ENCODE measurements around the gene FCN1. TPM values are rescaled to one million over a fixed set of nuclear protein-coding genes. Genes with fewer than 3 reads are reported as not detected.

Gene FCN1
- total and polyA plus RNA-seq, 2 donors (not counting 1 experiment from before 2014, with no cell fraction given) = not detected

DNA sequence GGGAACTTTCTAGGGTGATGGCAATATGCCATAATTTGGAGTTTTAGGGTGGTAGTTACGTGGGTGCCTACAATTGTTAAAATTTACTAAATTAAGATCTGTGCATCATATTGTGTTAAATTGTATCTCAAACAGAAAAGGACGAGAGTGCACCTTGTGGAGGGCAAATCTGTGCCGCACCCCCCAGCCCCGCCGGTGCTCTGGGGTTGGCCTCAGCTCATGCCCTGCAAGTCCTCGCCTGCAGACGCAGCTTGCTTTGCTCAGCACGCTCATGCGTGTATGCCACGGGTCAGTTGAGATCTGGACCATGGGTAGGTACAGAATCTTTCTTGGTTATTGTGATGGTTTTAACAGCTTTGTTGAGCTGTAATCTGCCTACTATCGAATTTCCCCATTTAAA, 33.7 kb upstream of the FCN1 start:
- Histone ChIP-seq H3K9ac (ENCODE audit: insufficient read depth, low read length) (no peak overlapping the region), H3K79me2 (ENCODE audit: control insufficient read depth, insufficient read depth, low read length) (no peaks in the 10 kb centered on the region), H3K9me3 (ENCODE audit: control insufficient read depth, insufficient read depth, low read depth, low read length) (no peaks in the 10 kb centered on the region), H2AFZ (ENCODE audit: low read length) (no peak overlapping the region), H3K27ac (ENCODE audit: insufficient read depth, low read length) (no peak overlapping the region), H4K20me1 (ENCODE audit: control insufficient read depth, extremely low read depth, insufficient read depth, low read length) (no peaks in the 10 kb centered on the region), H3K27me3 (ENCODE audit: control insufficient read depth, insufficient read depth, low read length) (no peaks in the 10 kb centered on the region), H3K36me3 (ENCODE audit: control insufficient read depth, insufficient read depth, low read length) (no peaks in the 10 kb centered on the region), H3K4me2 (ENCODE audit: extremely low read depth, insufficient read depth, low read length) (no peak overlapping the region), H3K4me1 (ENCODE audit: control insufficient read depth, extremely low read depth, insufficient read depth, low read length) (no peaks in the 10 kb centered on the region), H3K4me3 (replicated peaks in 1 of 4; ENCODE audit: control extremely low read depth in 1 of 4, insufficient read depth in 1 of 4, low read depth in 3 of 4, low read length in 4 of 4) (no peak overlapping the region)
- TF ChIP-seq EZH2 (IDR thresholded peaks at IDR 0.05; ENCODE audit: low read length, missing control alignments) = no peak
- TF ChIP-seq, protein P1, sequence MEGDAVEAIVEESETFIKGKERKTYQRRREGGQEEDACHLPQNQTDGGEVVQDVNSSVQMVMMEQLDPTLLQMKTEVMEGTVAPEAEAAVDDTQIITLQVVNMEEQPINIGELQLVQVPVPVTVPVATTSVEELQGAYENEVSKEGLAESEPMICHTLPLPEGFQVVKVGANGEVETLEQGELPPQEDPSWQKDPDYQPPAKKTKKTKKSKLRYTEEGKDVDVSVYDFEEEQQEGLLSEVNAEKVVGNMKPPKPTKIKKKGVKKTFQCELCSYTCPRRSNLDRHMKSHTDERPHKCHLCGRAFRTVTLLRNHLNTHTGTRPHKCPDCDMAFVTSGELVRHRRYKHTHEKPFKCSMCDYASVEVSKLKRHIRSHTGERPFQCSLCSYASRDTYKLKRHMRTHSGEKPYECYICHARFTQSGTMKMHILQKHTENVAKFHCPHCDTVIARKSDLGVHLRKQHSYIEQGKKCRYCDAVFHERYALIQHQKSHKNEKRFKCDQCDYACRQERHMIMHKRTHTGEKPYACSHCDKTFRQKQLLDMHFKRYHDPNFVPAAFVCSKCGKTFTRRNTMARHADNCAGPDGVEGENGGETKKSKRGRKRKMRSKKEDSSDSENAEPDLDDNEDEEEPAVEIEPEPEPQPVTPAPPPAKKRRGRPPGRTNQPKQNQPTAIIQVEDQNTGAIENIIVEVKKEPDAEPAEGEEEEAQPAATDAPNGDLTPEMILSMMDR (conservative IDR thresholded peaks at IDR 0.05 in 1 of 2, IDR thresholded peaks at IDR 0.05 in 1 of 2; ENCODE audit: low read depth in 1 of 2, low read length in 2 of 2) = no peak
- no peak for DNase-seq (ENCODE audit: low read depth in 2 of 2)

DNA sequence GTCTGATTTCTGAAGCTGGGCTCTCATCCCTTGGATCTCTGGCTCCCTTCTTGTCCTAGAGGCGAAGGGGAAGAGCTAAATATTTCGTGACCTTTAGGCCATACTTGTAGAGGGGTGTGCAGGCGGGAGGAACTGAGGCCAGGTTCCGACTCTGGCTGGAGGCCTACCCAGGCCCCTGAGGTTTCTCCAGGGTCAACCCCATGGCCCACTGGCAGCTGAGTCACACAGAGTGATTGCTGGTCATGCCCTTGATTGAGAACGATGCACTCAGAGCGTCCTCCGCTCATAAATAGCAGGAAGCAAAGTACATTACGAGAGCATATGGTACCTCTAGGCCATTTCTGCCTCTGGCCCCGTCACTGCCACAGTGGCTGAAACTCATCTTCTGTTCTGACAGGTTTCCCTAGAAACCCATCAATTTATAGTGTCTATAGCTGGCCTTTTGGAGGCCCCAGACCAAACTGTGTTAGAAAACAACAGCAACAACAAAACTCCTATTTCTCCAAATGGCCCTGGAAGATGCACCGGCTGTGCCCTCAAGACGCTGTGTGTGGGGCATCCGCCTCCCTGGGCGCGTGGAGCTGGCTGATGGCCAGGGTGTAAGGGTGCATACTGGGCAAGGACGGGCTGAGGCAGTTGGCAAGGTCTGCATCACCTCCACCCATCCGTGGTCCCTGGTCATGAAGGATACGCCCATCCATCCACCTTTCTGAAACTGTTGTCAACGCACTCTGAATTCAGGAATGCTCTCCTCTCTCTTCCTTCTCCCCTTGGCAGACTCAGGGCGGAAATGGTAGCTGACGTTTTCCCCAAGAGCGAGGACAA, 32.9 kb upstream of the FCN1 start:
- H3K79me2 ChIP-seq (ENCODE audit: control insufficient read depth, insufficient read depth, low read length) = no peaks in the 10 kb centered on the region
- no peak for TF ChIP-seq EZH2 (IDR thresholded peaks at IDR 0.05; ENCODE audit: low read length, missing control alignments)
- TF ChIP-seq, protein P1 (conservative IDR thresholded peaks at IDR 0.05 in 1 of 2, IDR thresholded peaks at IDR 0.05 in 1 of 2; ENCODE audit: low read depth in 1 of 2, low read length in 2 of 2) = no peak
- H3K9me3 ChIP-seq (ENCODE audit: control insufficient read depth, insufficient read depth, low read depth, low read length) = no peaks in the 10 kb centered on the region
- H3K36me3 ChIP-seq (ENCODE audit: control insufficient read depth, insufficient read depth, low read length) = no peaks in the 10 kb centered on the region
- H3K4me2 ChIP-seq (ENCODE audit: extremely low read depth, insufficient read depth, low read length) = no peak overlapping the region
- H3K27ac ChIP-seq (ENCODE audit: insufficient read depth, low read length) = no peak overlapping the region
- DNase-seq (ENCODE audit: low read depth in 2 of 2) = no peak
- no peak overlapping the region for H3K9ac ChIP-seq (ENCODE audit: insufficient read depth, low read length)
- no peaks in the 10 kb centered on the region for H3K27me3 ChIP-seq (ENCODE audit: control insufficient read depth, insufficient read depth, low read length)
- H3K4me3 ChIP-seq (replicated peaks in 1 of 4; ENCODE audit: control extremely low read depth in 1 of 4, insufficient read depth in 1 of 4, low read depth in 3 of 4, low read length in 4 of 4) = no peak overlapping the region
- H4K20me1 ChIP-seq (ENCODE audit: control insufficient read depth, extremely low read depth, insufficient read depth, low read length) = no peaks in the 10 kb centered on the region
- H2AFZ ChIP-seq (ENCODE audit: low read length) = no peak overlapping the region
- no peaks in the 10 kb centered on the region for H3K4me1 ChIP-seq (ENCODE audit: control insufficient read depth, extremely low read depth, insufficient read depth, low read length)

DNA sequence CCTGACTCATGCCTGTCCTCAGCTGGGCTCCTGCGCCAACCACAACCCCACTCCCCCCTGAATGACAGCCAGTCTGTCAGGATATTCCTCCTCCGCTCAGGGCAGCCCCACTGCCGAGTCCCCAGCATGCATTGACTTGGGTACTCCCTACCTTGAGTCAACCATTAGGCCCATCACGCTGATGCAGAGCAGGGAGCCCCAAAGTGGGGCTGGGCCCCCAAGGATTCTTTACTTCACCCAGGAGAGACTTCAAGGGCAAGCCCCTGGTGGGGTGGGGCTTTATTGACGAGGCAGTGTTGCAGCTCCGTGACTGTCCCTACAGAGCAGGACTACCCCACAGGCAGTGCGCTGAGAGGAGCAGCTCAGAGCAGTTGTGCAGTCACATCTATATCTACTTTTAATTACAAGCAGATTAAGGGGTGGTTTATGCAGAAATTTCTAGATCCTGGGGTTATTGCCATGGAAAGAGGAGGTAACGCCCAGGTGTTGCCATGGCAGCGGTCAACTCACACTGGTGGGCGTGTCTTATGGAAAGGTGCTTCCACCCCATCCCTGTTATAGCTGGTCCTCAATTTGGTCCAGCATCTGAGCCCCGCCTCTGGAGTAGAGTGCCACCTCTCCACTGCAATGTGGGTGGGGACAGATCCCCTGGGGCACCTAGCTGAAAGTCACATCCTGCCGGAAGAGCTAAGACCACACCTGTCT, 32.1 kb upstream of the FCN1 start:
- Histone ChIP-seq H3K36me3 (ENCODE audit: control insufficient read depth, insufficient read depth, low read length) (no peaks in the 10 kb centered on the region), H3K27ac (ENCODE audit: insufficient read depth, low read length) (no peak overlapping the region), H4K20me1 (ENCODE audit: control insufficient read depth, extremely low read depth, insufficient read depth, low read length) (no peaks in the 10 kb centered on the region), H3K4me3 (replicated peaks in 1 of 4; ENCODE audit: control extremely low read depth in 1 of 4, insufficient read depth in 1 of 4, low read depth in 3 of 4, low read length in 4 of 4) (no peak overlapping the region), H2AFZ (ENCODE audit: low read length) (no peak overlapping the region), H3K9me3 (ENCODE audit: control insufficient read depth, insufficient read depth, low read depth, low read length) (no peaks in the 10 kb centered on the region), H3K4me2 (ENCODE audit: extremely low read depth, insufficient read depth, low read length) (no peak overlapping the region), H3K27me3 (ENCODE audit: control insufficient read depth, insufficient read depth, low read length) (no peaks in the 10 kb centered on the region), H3K4me1 (ENCODE audit: control insufficient read depth, extremely low read depth, insufficient read depth, low read length) (no peaks in the 10 kb centered on the region), H3K79me2 (ENCODE audit: control insufficient read depth, insufficient read depth, low read length) (no peaks in the 10 kb centered on the region), H3K9ac (ENCODE audit: insufficient read depth, low read length) (no peak overlapping the region)
- TF ChIP-seq, protein P1 (conservative IDR thresholded peaks at IDR 0.05 in 1 of 2, IDR thresholded peaks at IDR 0.05 in 1 of 2; ENCODE audit: low read depth in 1 of 2, low read length in 2 of 2) = no peak
- TF ChIP-seq EZH2 (IDR thresholded peaks at IDR 0.05; ENCODE audit: low read length, missing control alignments) = no peak
- no peak for DNase-seq (ENCODE audit: low read depth in 2 of 2)

Measured in fibroblast of lung (primary cell).